GM12891 (cell line): ENCODE measurements around the gene LDLRAD3.

Source experiments
- POLR2A ChIP-seq: IDR thresholded peaks from 2 replicates; pipeline ENCODE4 v1.6.1; 2011; ENCODE audit warnings: low read depth, low read length, control low read depth
- POLR2AphosphoS5 ChIP-seq: IDR thresholded peaks from 2 replicates; pipeline ENCODE4 v1.6.1; 2011; ENCODE audit warnings: low read depth, low read length, control low read depth
- TAF1 ChIP-seq: IDR thresholded peaks from 2 replicates; pipeline ENCODE4 v1.6.1; 2011; ENCODE audit warnings: low read depth, low read length, control low read depth

DNA sequence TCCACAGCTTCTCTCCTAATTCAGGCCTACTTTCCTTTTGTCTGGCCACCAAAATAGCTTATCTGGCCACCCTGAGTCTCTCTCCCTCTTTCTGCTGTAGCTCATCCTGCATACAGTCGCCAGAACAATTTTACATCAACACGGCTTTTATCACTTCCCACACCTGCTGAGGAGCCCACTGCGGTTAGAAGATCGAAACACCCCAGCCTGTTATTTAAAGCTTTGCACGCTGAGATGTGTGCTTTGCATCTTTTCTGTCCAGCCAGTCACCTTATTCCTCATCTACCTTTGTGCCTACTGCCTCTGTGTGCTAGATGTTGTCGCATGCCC lies 249.4 kb downstream of the LDLRAD3 start:
- TF ChIP-seq POLR2A (no peak), TAF1 (no peak), POLR2AphosphoS5 (no peak)
